Measurements from ENCODE around the gene RNF130. TPM values are rescaled to one million over a fixed set of nuclear protein-coding genes. Genes with fewer than 3 reads are reported as not detected.

The RNF130 gene
- total and polyA plus RNA-seq, 4 donors: 24.9 to 93.1 (median 51.4) TPM

- Histone ChIP-seq H3K9me3 (ENCODE audit: control insufficient read depth in 4 of 4, low read length in 3 of 4) (no peaks in the 10 kb centered on the region), H3K27me3 (ENCODE audit: control insufficient read depth in 4 of 4, insufficient read depth in 4 of 4, low read length in 3 of 4) (no peaks in the 10 kb centered on the region), H3K9ac (ENCODE audit: low read depth in 1 of 2, low read length in 2 of 2) (peak overlapping the region; percentile 73 to 74), H3K4me1 (ENCODE audit: control insufficient read depth in 4 of 4, insufficient read depth in 4 of 4, low read length in 3 of 4) (peaks cover 8 to 53% (median 28%) of the 10 kb centered on the region in 4 donors), H3K27ac (ENCODE audit: low read depth in 1 of 2, low read length in 2 of 2) (peak overlapping the region; percentile 72 to 95), H3K36me3 (ENCODE audit: control insufficient read depth in 4 of 4, insufficient read depth in 3 of 4, low read depth in 1 of 4, low read length in 3 of 4) (no peaks in the 10 kb centered on the region), H3K4me3 (ENCODE audit: low read depth in 1 of 3, low read length in 3 of 3) (peak overlapping the region; percentile 81 to 93 (median 85))
- 2% methylated on average over 48 of the region's 48 CpGs for WGBS
- DNase-seq (ENCODE audit: low spot score): peak; percentile 45
- TF ChIP-seq REST (IDR thresholded peaks at IDR 0.05) (no peak), YY1 (IDR thresholded peaks at IDR 0.05) (peak; percentile 42), EGR1 (IDR thresholded peaks at IDR 0.05; ENCODE audit: low read depth in 2 of 2) (no peak), MAX (IDR thresholded peaks at IDR 0.05) (peak; percentile 17)
These were observed 616 bp downstream of the RNF130 start for GRCh38 chr5:180070756-180071530.

GRCh38 chr5:180069589-180070247 lies 1.8 kb downstream of the RNF130 start:
- no peak overlapping the region for H3K9ac ChIP-seq (ENCODE audit: low read depth in 1 of 2, low read length in 2 of 2)
- peak overlapping the region; percentile 72 to 95 for H3K27ac ChIP-seq (ENCODE audit: low read depth in 1 of 2, low read length in 2 of 2)
- WGBS: 45% methylated on average over 9 of the region's 9 CpGs

GRCh38 chr5:180068519-180069090 lies 3.0 kb downstream of the RNF130 start:
- peak overlapping the region in 1 of 2 donors; percentile 12 for H3K27ac ChIP-seq (ENCODE audit: low read depth in 1 of 2, low read length in 2 of 2)
- H3K4me3 ChIP-seq (ENCODE audit: low read depth in 1 of 3, low read length in 3 of 3): no peak overlapping the region
- H3K36me3 ChIP-seq (ENCODE audit: control insufficient read depth in 4 of 4, insufficient read depth in 3 of 4, low read depth in 1 of 4, low read length in 3 of 4): no peaks in the 10 kb centered on the region
- H3K4me1 ChIP-seq (ENCODE audit: control insufficient read depth in 4 of 4, insufficient read depth in 4 of 4, low read length in 3 of 4): peaks cover 3 to 43% (median 24%) of the 10 kb centered on the region in 4 donors
- 34% methylated on average over 6 of the region's 6 CpGs for WGBS
- H3K9ac ChIP-seq (ENCODE audit: low read depth in 1 of 2, low read length in 2 of 2): peak overlapping the region in 1 of 2 donors; percentile 16
- H3K9me3 ChIP-seq (ENCODE audit: control insufficient read depth in 4 of 4, low read length in 3 of 4): no peaks in the 10 kb centered on the region
- DNase-seq (ENCODE audit: low spot score): no peak
- no peaks in the 10 kb centered on the region for H3K27me3 ChIP-seq (ENCODE audit: control insufficient read depth in 4 of 4, insufficient read depth in 4 of 4, low read length in 3 of 4)
- no peak for TF ChIP-seq FOXA2 (IDR thresholded peaks at IDR 0.05)
- no peak for TF ChIP-seq REST (IDR thresholded peaks at IDR 0.05)
- TF ChIP-seq RXRA (IDR thresholded peaks at IDR 0.05): no peak
- no peak for TF ChIP-seq YY1 (IDR thresholded peaks at IDR 0.05)
- TF ChIP-seq NR2F2 (IDR thresholded peaks at IDR 0.05): no peak
- TF ChIP-seq JUND (IDR thresholded peaks at IDR 0.05): no peak
- no peak for TF ChIP-seq GABPA (IDR thresholded peaks at IDR 0.05 in 1 of 2, conservative IDR thresholded peaks at IDR 0.05 in 1 of 2)
- TF ChIP-seq SP1 (IDR thresholded peaks at IDR 0.05): no peak
- TF ChIP-seq HNF4A (conservative IDR thresholded peaks at IDR 0.05): no peak
- TF ChIP-seq FOXA1 (IDR thresholded peaks at IDR 0.05): no peak
- no peak for TF ChIP-seq MAX (IDR thresholded peaks at IDR 0.05)
- TF ChIP-seq CTCF (IDR thresholded peaks at IDR 0.05; ENCODE audit: low read depth, low read length, missing input control): no peak

More at GRCh38 chr5:180069589-180070247, 1.8 kb downstream of the RNF130 start:
- no peaks in the 10 kb centered on the region for H3K9me3 ChIP-seq (ENCODE audit: control insufficient read depth in 4 of 4, low read length in 3 of 4)
- H3K4me3 ChIP-seq (ENCODE audit: low read depth in 1 of 3, low read length in 3 of 3): peak overlapping the region; percentile 81 to 93 (median 85)
- peaks cover 3 to 42% (median 20%) of the 10 kb centered on the region in 4 donors for H3K4me1 ChIP-seq (ENCODE audit: control insufficient read depth in 4 of 4, insufficient read depth in 4 of 4, low read length in 3 of 4)
- no peak for DNase-seq (ENCODE audit: low spot score)
- no peaks in the 10 kb centered on the region for H3K27me3 ChIP-seq (ENCODE audit: control insufficient read depth in 4 of 4, insufficient read depth in 4 of 4, low read length in 3 of 4)
- H3K36me3 ChIP-seq (ENCODE audit: control insufficient read depth in 4 of 4, insufficient read depth in 3 of 4, low read depth in 1 of 4, low read length in 3 of 4): no peaks in the 10 kb centered on the region
- TF ChIP-seq FOXA2 (IDR thresholded peaks at IDR 0.05): no peak
- no peak for TF ChIP-seq MAX (IDR thresholded peaks at IDR 0.05)
- TF ChIP-seq YY1 (IDR thresholded peaks at IDR 0.05): peak; percentile 64
